Prostate gland (tissue), 2 donors: ENCODE results near the gene KIAA0232.

ENCODE experiments used
- CTCF ChIP-seq, 4 experiments: fragments of 200-600 bp in 2 of 4; fragments of 450-650 bp in 2 of 4; sonication (generic) in 2 of 4; IDR thresholded peaks; 1 replicate in 3 of 4; 2 replicates in 1 of 4; pipeline ENCODE4 v1.5.1; 2016 to 2019; ENCODE audit warnings: antibody characterized with exemption in 4 of 4, mild to moderate bottlenecking in 2 of 4, moderate library complexity in 2 of 4
- POLR2A ChIP-seq: fragments of 450-650 bp; IDR thresholded peaks from one replicate; pipeline ENCODE4 v1.6.1; 2016; ENCODE audit warnings: antibody characterized with exemption, mild to moderate bottlenecking
- POLR2AphosphoS5 ChIP-seq: sonication (generic); formaldehyde crosslinking; IDR thresholded peaks from one replicate; pipeline ENCODE4 v1.6.1; 2017; ENCODE audit warnings: antibody characterized with exemption

GRCh38 chr4:6764976-6765620 lies 17.4 kb upstream of the KIAA0232 start:
- TF ChIP-seq CTCF (IDR thresholded peaks at IDR 0.05), result no peak
- TF ChIP-seq POLR2A, result no peak
- TF ChIP-seq POLR2AphosphoS5, result no peak
